HG02885 (cell line): Measurements from ENCODE around the gene SLC16A8.
"Not testable (repeated sequence)": the region's sequence is repeated elsewhere in the genome, so short reads cannot be mapped to it uniquely, and the experiment has no call there.

ENCODE experiments used
- ATAC-seq: cut with Tn5 transposase; IDR thresholded peaks from one replicate; pipeline ENCODE4 v1.9.1; 2021; ENCODE audit warnings: mild to moderate bottlenecking; ENCODE audit not compliant: unreplicated experiment, poor library complexity

SLC16A8 gene

DNA sequence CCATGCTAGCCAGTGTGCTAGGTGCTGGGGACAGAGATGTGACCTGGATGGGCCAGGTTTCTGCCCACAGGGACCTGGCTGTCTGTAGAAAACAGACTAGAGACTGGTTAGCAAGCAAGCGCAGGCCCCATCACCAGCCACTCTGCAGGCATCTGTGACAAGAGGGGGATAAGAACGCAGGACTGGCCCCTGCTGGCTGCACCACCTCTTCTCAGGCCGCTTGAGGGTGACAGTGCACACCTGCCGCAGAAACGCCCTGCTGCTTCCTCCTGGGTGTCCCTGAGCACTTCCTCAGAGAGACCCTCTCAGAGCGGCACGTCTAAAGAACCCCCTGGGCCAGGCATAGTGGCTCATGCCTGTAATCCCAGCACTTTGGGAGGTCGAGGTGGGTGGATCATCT is 32.7 kb downstream of the SLC16A8 start:
- ATAC-seq: no peak

DNA sequence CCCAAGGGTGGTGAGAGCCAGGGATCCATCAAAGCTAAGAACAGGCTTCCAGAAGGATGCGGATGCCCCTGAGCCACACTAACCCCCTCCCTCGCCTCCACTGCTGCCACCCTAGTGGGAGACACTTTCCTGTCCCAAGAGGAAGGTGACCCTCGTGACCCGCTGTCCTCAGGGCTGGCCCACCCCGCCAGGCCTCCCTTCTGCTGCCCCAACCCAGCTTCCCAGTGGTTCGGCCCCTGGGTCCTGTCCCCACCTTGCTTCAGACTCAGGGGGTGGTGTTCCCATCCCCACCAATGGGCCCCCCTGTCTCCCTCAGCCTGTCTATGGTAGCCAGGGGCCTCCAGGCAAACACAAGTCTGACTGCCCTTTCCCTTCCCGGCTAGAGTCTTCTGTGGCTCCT is 33.3 kb downstream of the SLC16A8 start:
- no peak for ATAC-seq

DNA sequence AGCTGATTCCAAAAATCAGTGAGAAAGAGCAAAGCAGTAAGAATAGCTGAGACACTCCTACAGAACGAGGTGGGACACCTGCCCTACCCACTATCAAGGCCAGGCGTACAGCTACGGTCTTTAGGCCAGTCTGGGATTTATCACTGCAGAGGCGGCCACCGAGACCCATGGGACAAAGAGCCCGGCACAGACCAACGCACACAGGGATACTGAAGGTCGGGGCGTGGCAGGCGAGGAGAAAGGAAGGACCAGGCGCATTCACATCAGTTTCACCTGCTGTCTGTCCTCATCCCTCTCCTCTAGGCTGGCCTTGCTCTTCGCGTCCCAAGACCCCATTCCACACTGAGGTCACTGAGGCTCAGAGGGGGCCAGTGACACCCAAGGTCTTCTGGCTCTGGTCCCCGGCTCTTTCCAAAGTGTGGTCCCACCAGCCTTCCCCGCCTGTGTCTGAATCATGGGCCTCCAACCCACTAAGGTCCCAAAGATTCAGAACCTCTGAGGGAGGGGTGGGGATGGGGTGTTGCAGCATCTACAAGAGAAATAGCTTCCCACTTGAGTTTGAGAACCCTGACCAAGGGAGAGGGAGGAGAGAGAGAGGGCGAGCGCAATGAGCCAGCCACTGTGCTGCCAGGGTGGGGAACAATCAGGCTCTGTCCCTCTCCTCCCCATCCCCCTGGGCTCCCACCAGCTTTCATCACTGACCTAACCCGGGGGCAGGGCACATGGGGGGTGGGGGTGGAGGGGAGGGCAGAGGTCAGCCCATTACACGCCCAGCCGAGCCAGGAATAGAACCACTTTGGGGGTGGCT is 34.0 kb downstream of the SLC16A8 start:
- no peak for ATAC-seq

DNA sequence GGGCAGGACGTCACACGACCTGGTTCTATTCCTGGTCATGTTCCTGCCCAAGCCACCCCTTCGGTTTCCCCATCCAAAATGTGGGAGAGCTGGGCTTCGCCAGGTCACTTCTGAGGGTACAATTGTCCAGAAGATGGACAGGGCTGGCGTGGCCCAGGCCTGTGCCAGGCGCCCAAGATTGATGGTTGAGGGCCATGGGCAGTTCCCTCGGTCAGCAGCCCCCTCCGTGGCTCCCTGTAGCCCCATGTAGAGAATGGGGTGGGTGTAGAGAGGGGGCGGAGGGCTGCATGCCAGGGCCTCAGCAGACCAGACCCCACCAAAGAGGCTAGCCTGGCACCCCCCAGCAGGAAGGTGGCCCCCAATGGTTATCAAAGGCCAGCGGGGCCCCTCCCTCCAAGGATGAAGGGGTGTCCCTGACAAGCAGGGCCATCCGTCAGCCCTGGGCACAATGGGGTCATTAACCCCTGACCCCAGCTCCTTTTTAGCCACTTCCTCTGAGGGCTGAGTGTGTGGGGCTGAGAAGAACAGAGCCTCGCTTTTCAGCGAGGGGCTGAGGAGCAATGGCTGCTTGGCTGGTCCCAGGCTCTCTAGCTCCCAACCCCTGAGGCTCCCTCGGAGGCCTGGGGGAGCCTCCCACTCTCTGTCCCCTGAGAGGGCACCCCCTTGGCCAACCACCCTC is 37.8 kb downstream of the SLC16A8 start:
- ATAC-seq: no peak

DNA sequence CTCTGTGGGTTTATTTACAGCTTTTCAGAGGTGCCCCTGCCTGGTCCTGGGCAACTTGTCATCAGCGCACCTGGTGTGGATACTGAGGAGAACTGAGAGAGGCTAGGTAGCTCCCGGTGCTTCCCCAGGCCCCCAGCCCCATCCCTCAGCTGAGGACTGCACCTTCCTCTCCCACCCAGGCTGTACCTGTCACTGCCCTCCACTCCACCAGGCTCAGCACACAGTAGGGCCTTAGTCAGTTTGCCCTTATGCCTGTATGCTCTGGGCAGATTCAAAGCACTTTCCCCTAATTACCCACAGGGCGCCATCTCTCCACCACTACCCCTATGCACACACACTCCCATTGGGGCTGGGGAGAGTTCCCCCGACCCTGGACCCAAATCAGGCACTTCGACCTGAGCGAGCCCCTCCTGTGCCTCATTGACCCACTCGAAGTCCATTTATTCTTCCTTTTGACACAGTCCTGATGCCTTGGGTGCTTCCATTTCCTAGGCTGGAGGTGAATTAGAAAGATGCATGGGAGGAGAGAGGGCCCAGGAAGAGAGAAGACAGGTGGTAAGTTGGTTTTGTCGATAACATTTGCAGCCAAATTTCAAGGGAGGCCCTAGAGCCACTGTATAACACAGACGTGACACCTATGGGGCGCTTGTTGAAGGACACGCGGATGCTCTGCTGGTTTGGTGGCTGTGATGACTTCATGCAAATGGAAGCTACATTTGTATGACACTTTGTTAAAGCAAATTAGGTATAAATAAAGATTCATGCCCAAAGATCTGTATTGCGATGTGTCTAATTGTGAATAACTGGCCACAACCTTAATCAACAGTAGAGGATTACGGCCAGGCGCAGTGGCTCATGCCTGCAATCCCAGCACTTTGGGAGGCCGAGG is 40.6 kb downstream of the SLC16A8 start:
- ATAC-seq: no peak

DNA sequence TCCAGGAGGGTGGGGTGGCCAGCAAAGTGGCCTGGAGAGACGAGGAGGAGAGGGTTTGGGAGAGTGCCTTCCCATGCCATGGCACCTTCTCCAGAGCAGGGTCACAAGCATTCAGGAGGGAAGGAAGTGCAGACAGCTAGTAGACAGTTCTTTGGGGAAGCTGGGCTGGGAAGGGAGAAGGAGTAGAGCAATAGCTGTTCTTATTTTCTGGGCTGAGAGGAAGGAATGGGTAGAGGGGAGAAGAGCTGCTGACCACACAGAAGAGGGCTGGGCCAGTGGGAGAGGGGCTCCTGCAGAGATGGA is 41.5 kb downstream of the SLC16A8 start:
- ATAC-seq: no peak

DNA sequence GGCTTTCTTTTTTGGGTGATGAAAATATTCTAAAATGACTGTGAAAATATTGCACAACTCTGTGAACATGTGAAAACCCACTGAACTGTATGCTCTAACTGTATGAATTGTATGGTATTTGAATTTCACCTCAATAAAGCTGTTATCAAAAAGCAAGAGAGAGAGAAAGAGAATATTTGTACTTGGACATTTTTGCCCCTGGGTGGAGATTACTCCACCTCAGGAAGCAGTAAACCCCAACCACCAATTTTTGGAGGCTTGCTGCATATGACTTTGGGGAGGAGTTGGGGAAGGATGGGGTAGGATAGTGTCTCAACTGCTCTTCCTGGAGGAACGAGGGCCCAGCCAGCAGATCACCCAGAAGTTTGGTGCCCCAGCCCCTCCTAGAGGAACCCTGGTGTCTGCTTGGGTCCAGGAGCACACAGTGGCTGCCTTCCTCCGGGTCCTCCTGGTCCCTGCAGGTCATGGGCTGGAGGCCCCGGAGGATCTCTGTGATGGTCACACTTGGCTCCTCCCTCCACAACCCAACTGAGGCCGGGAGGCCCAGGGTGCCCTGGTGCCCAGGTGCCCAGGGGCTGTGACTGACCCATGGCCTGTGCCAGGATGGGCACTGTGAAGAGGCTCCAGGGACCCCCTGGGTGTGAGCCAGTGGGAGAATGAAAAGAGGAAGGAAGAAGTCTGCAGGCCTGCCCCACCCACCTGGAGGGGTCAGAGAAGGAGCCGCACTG is 42.1 kb downstream of the SLC16A8 start:
- no peak for ATAC-seq

DNA sequence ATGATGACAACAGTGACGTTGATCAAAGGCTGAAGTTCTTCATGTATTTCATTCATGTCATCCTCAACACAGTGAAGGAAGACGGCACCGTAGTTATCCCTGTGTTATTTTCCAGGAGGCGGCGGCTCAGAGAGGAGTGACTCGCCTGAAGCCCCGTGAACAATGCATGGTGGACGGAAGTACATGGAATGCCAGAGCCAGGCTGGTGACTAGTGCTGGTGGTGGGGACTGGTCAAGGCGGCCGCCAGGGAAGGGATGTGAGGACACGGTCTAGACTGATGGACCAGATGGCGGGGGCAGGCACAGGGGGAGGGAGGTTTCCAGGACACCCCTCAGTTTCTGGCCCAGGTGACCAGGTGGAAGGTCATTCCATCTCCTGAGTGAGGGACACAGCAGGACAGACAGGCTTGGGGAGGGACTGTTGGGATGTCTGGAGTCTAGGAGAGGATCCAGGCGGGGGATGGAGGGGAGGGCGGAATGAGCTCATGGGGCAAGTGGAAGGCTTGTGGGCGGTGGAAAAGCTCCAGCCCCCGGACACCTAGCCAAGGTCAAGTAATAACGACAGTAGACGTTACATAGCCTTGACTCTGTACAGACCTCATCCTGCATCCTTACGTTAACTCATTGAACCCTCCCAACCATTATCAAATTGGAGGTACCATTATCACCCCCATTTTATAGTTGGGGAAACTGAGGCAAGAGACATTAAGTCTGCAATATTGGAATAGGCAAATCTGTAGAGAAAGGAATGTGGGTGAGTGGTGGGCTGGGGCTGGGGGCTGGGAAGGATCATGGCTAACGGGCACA is 42.8 kb downstream of the SLC16A8 start:
- no peak for ATAC-seq

DNA sequence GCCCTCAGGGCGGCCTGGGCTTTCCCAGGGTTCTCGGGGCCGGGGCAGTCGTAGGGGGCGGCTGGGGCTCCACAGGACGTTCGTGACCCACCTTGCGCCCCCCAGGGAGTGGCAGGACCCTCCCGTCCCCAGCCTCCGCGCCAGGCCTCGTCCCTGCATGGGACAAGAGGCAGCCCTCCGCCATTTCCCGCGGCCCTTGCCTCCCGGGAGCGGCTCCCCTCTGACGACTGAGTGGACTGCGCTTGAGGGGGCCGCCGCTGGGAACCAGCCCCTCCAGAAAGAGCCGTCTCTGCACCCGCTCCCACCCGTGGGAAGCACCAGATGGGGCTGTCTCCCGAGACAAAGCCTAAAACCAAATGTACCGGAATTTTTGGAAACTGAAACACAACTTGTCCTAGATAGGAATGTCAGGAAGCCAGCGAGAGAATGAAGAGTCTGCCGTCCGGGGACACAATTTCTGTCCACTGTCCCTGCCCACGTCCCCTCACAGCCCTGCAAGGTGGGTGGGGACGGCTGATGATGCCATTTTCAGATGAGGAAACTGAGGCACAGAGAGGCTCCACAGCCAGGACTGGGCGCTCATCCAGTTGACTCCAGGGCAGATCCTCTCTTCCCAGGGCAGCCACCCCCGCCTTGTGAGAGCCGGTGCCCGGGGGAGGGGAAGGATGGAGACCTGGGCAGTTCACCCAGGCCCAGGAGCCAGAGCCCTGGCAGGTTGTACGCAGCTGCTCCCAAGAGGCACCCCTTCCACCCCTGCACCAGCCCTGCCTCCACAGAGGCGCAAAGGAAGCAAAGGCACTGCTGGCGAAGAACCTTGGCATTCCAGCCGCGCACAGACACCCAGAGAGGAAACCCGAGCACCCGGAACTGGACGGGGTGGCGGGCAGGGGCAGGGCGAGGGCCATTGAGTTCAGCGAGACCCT is 44.8 kb downstream of the SLC16A8 start:
- no peak for ATAC-seq

DNA sequence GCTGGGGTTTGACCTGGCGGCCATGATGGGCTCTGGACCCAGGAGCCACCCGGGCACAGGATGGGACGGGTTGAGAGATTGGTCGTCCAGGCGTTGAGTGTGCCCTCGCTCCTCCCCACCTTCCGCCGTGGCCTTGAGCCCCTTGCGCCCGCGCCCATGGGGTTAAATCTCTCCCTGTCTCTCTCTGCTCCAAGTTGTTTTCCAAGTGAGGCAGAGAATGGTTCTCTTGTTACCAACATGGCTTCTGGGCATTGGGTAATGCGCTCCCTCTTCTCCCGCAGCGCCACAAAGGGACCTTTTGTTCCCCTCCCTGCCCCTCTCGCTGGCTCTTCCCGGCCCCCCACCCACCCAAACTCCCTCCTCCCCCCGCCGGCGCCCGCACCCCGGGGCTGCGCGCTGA is 45.6 kb downstream of the SLC16A8 start:
- ATAC-seq: no peak

DNA sequence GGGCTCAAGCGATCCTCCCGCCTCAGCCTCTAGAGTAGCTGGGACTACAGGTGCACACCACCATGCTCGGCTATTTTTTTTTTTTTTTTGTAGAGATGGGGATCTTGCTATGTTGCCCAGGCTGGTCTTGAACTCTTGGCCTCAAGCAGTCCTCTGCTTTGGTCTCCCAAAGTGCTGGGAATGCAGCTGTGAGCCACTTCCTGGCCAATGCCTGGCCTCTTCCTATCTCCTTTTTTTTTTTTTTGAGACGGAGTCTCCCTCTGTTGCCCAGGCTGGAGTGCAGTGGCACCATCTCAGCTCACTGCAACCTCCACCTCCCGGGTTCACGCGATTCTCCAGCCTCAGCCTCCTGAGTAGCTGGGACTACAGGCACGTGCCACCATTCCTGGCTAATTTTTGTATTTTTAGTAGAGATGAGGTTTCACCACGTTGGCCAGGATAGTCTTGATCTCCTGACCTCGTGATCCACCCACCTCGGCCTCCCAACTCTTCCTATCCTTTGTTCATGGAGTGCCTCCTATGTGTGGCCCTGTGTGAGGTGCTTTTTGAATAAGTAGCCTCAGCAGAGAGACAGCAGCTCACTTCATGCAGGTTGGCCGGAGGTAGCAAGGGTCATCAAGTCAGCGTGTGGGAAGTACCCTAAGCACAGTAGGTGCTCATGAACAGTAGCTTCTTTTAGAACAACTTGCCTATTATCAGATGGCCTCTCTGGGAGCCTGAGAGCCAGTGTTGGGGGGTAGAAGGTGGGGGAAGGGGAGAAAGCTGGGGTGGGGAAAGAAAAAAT is 46.4 kb downstream of the SLC16A8 start:
- not testable (repeated sequence) for ATAC-seq

DNA sequence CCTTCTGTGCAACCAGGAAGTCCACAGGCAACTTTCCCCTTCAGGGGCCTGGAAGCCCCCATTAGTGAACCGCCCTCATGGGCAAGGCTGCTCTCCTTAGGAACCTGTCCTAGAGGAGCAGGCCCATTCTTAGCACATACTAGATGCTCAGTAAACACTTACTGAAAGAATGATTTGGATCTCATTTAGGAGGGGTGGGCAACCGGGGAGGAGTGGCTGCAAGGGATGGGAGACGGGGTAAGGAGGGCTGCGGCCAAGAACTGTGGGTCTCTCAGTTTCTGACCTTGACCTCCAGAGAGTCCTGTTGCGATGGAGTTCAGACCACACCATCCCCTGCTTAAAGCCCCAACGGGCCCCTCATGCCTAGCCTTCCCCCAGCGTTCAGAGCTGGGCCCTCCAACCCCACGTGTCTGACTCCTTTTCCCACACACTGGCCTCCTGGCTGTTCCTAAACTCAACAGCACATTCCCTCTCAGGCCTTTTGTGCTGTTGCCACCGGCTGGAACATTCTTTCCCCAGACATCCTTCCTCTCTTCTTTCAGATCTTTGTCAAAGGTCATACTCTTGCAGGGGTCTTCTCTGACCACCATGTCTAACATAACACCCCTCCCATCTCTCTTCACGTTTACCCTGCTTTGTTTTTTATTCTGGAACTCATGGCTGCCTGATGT is 47.5 kb downstream of the SLC16A8 start:
- no peak for ATAC-seq

DNA sequence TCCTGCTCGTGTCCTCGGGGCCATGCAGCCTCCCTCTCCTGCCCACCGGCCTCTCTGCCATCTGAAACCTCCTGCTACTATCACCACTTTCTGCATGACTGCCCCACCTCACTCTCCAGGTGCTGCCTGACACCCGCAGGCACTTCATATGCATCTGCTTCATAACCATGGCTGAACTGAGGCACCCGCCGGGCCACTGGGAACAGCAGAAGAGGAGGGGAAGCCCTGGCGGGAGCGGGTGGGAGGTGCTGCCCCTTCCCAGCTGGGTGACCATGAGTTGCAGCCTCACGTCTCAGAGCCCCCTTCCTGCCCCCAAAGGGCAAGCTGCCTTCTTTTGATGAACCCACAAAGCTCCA is 48.5 kb downstream of the SLC16A8 start:
- no peak for ATAC-seq

DNA sequence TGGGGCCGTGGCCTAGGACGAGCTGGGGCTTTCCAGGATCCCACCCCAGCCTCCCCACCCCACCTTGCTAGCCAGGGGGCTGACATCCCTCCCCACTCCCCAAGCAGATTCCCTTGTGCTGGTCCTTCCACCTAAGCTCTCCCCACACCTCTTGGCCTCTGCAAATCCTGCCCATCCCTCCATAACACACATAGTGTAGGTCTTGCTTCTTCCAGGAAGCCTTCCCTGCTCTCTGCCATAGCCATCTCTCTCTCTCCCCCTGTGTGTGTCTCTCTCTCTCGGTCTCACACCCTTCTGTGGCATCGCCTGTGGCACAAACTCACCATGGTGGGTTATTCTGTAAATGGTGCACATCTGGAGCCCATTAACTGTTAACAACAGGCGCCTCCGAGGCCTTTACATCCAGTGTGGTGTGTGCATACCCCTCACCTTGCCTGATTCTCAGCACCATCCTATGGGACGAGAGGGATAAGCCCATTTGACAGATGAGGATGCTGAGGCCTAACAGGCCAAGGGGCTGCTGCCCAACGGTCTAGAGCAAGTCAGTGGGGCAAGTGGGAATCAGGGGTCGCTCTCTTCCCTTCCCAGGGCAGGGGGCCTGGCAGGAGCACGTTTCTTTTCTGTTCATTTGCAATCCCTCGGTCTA is 49.0 kb downstream of the SLC16A8 start:
- ATAC-seq: no peak

DNA sequence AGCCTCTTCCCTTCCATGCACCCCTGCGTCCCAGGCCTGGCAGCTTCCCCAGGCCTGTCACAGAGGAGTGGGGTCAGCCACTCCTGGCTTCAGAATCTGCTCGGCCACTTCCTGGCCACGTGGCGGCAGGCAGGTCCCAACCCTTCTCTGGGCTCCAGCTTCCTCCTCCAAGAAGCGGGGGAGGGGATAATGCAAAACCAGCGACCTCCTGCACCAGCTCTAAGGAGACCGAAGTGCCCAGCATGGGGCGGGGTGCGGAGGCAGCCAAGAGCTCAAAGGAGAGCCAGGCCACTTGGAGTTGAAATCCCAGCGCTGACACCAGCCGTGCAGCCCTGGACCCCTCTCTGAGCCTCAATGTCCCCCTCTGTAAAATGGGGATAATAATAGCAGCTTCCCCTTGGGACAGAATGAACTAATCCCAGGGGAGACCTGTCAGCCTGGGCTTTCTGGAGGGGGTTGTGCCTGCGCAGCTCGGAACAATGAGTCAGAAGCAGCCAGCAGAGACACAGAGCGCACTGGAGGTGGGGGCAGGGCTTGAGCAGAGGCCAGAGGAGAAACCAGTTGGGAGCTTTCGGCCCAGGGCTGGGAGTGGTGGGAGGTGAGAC is 49.6 kb downstream of the SLC16A8 start:
- ATAC-seq: no peak

DNA sequence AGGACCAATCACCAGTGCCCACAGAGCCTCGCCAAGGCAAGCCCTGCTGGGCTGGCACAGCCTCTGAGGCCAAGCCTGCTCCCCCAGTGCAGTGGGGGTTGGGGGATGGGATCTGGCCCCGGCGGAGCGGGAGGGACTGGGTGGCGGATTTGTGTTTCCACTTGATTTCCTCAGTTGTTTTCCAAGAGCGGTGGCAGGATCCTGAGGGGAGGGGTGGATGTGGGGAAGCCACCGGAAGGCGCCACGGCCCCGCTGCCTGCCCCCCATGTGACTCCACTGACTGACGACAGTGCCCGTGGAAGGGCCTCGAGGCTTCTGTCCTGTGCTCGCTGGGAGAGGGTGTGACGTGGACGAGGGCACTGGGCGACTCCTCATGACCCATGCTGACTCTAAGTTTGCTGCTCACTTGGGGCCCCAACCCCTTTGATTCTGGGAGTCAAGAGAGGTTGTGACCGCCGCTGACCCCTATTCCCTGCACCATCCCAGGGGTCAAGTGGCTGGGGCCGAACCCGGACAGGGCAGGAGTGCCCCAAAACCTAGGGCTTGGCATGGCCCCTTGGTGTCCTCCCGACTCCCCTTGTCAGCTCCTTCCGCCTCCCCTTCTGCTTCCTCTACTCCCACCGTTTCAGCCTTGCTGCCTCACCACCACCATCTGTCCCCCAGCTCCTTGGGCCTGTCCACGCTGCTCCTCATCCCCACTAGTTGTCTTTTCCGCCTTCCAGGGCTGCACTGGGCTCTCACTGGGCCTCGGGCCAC is 50.3 kb downstream of the SLC16A8 start:
- ATAC-seq: no peak
